Vagina (tissue), 2 donors: Measurements from ENCODE around the gene F10.

Experiments
- CTCF ChIP-seq, 3 experiments: fragments of 450-650 bp in 2 of 3; fragments of 200-600 bp in 1 of 3; sonication (generic) in 1 of 3; IDR thresholded peaks; one replicate each; pipeline ENCODE4 v1.5.1; 2017 to 2019; ENCODE audit warnings: antibody characterized with exemption in 3 of 3, mild to moderate bottlenecking in 2 of 3, moderate library complexity in 2 of 3
- POLR2A ChIP-seq, 2 donors: fragments of 450-650 bp; IDR thresholded peaks; one replicate each; pipeline ENCODE4 v1.6.1; 2017; ENCODE audit warnings: antibody characterized with exemption in 2 of 2, mild to moderate bottlenecking in 2 of 2, moderate library complexity in 2 of 2
- POLR2AphosphoS5 ChIP-seq, 2 donors: sonication (generic); formaldehyde crosslinking; IDR thresholded peaks; one replicate each; pipeline ENCODE4 v1.9.0; 2017; ENCODE audit warnings: antibody characterized with exemption in 2 of 2, mild to moderate bottlenecking in 2 of 2, low read depth in 1 of 2; ENCODE audit not compliant: insufficient read depth in 1 of 2

- TF ChIP-seq CTCF (IDR thresholded peaks at IDR 0.05): no peak
- TF ChIP-seq POLR2A (IDR thresholded peaks at IDR 0.05): no peak
- TF ChIP-seq POLR2AphosphoS5 (IDR thresholded peaks at IDR 0.05; ENCODE audit: insufficient read depth in 1 of 2, low read depth in 1 of 2): no peak
Observed at GRCh38 chr13:113148940-113149503, 26.4 kb downstream of the F10 start.
